Measurements from ENCODE around the gene NECTIN3.

DNA sequence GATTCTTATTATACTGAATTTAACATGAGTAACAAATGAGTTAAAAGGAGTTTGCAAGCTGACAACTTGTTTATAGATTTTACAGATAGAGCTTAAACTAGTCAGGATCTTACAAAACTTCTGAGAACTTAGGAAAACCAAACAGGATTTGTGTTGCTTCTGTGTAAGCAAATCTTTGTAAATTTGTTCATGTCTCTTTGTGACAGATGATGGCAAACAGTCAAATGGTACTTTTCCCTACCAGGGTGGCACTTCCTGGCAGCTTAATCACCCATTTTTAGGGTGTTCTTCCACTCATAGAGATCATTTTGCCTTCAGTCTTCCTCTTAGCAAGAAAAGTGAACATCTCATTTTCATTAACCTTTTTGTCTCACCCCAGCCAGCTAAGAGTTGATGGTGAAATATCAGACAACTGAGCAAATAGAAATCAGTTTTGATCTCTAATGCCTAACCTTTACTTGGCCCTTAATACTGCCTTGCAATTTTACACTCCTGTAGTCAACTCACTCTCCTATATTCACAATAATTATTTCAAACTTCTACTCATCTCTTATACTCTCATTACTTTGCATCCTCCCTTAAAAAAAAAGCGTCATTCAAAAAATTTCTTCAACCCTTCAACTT, 23.7 kb upstream of the NECTIN3 start:
- TF ChIP-seq, protein P1, sequence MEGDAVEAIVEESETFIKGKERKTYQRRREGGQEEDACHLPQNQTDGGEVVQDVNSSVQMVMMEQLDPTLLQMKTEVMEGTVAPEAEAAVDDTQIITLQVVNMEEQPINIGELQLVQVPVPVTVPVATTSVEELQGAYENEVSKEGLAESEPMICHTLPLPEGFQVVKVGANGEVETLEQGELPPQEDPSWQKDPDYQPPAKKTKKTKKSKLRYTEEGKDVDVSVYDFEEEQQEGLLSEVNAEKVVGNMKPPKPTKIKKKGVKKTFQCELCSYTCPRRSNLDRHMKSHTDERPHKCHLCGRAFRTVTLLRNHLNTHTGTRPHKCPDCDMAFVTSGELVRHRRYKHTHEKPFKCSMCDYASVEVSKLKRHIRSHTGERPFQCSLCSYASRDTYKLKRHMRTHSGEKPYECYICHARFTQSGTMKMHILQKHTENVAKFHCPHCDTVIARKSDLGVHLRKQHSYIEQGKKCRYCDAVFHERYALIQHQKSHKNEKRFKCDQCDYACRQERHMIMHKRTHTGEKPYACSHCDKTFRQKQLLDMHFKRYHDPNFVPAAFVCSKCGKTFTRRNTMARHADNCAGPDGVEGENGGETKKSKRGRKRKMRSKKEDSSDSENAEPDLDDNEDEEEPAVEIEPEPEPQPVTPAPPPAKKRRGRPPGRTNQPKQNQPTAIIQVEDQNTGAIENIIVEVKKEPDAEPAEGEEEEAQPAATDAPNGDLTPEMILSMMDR (IDR thresholded peaks at IDR 0.05 in 4 of 5, conservative IDR thresholded peaks at IDR 0.05 in 1 of 5), result no peak
- no peak for TF ChIP-seq POLR2A (IDR thresholded peaks at IDR 0.05)

Measured in gastrocnemius medialis (tissue), 4 donors.